GM19438 (cell line): ENCODE results near the gene SORBS2.

Experiments used
- ATAC-seq: cut with Tn5 transposase; IDR thresholded peaks from one replicate; pipeline ENCODE4 v1.9.1; 2021; ENCODE audit warnings: low read depth; ENCODE audit not compliant: unreplicated experiment

The SORBS2 gene

GRCh38 chr4:185805979-185806378, 6.0 kb downstream of the SORBS2 start:
- no peak for ATAC-seq

GRCh38 chr4:185805262-185805802, 6.7 kb downstream of the SORBS2 start:
- no peak for ATAC-seq

- no peak for ATAC-seq
Measured at GRCh38 chr4:185803022-185803421, 9.0 kb downstream of the SORBS2 start.

- ATAC-seq, result no peak
Measured at GRCh38 chr4:185801471-185801870, 10.5 kb downstream of the SORBS2 start.

- ATAC-seq, result no peak
Measured at GRCh38 chr4:185800266-185800945, 11.6 kb downstream of the SORBS2 start.

GRCh38 chr4:185799442-185799841, 12.6 kb downstream of the SORBS2 start:
- no peak for ATAC-seq

GRCh38 chr4:185797596-185798338, 14.2 kb downstream of the SORBS2 start:
- ATAC-seq, result no peak

GRCh38 chr4:185797018-185797417, 15.0 kb downstream of the SORBS2 start:
- ATAC-seq, result no peak

- ATAC-seq, result no peak
Measured at GRCh38 chr4:185796176-185796575, 15.8 kb downstream of the SORBS2 start.

GRCh38 chr4:185794637-185795036, 17.4 kb downstream of the SORBS2 start:
- ATAC-seq, result no peak

GRCh38 chr4:185793716-185794115, 18.3 kb downstream of the SORBS2 start:
- no peak for ATAC-seq

GRCh38 chr4:185793116-185793485, 18.9 kb downstream of the SORBS2 start:
- no peak for ATAC-seq

- ATAC-seq, result no peak
Measured at GRCh38 chr4:185792384-185793115, 19.4 kb downstream of the SORBS2 start.

- ATAC-seq, result no peak
Measured at GRCh38 chr4:185787926-185788679, 23.9 kb downstream of the SORBS2 start.

GRCh38 chr4:185786422-185786821, 25.6 kb downstream of the SORBS2 start:
- ATAC-seq, result no peak

GRCh38 chr4:185783574-185783973, 28.4 kb downstream of the SORBS2 start:
- no peak for ATAC-seq

- ATAC-seq, result no peak
Measured at GRCh38 chr4:185782523-185782922, 29.5 kb downstream of the SORBS2 start.

- no peak for ATAC-seq
Measured at GRCh38 chr4:185781555-185782215, 30.3 kb downstream of the SORBS2 start.

GRCh38 chr4:185780472-185780871, 31.5 kb downstream of the SORBS2 start:
- ATAC-seq, result no peak

- no peak for ATAC-seq
Measured at GRCh38 chr4:185779517-185779916, 32.5 kb downstream of the SORBS2 start.
